ENCODE results near the gene RARA.
A peak's percentile ranks its signal among the peaks of the same experiment; 100 is the strongest.

The RARA gene

GRCh38 chr17:40346765-40347158, 37.8 kb downstream of the RARA start:
- H3K4me3 ChIP-seq (ENCODE audit: low read length) = no peak overlapping the region
- H3K9ac ChIP-seq (ENCODE audit: low read length) = peak overlapping the region; percentile 40
- H3K4me1 ChIP-seq (ENCODE audit: control insufficient read depth, insufficient read depth, low read length) = peaks cover 79% of the 10 kb centered on the region

DNA sequence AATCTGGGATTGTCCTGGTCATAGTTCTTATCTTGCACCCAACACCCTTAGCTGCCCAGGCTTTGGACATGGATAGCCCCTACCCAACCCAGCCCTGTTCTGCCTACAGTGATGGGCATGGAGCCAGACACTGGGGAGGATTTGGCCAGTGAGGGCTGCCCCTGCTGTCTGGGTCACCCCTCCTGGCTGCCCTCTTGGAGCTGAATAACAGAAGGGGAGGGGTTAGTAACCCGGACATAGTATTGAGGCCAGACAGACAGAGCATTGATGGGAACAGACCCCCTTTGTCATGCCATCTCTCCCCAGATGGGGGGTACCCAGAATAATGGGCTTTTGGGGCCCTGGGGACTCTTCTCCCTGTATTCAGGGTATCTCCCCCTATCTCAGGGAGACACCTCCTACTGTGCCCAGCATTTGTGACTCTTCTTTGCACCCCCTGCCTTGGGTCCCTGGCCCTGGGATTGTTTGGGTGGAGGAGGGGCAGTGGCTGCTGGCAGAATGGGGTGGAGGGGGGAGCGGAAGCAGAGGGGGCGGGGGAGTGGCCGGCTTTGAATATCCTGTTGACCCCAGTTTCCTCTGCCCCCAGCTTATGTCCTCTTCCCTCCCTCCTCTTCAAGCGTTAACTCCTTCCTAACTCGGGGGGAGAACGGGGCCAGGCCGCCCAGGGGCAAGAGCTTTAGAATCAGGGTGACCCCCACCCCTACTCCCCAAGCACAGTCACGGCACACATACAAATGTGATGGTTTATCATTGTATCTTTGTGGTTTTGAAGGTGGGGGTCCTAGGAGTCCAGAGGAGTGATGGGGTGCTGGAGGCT, 38.5 kb downstream of the RARA start:
- H3K4me3 ChIP-seq (ENCODE audit: low read length) = no peak overlapping the region
- H3K9me3 ChIP-seq (ENCODE audit: control insufficient read depth, low read length) = no peaks in the 10 kb centered on the region
- H3K36me3 ChIP-seq (ENCODE audit: control insufficient read depth, insufficient read depth, low read length) = peaks cover 11% of the 10 kb centered on the region
- no peaks in the 10 kb centered on the region for H3K27me3 ChIP-seq (ENCODE audit: control insufficient read depth, insufficient read depth, low read length)
- peak overlapping the region; percentile 40 for H3K9ac ChIP-seq (ENCODE audit: low read length)
- H3K4me1 ChIP-seq (ENCODE audit: control insufficient read depth, insufficient read depth, low read length) = peaks cover 85% of the 10 kb centered on the region

More at GRCh38 chr17:40346765-40347158, 37.8 kb downstream of the RARA start:
- H3K36me3 ChIP-seq (ENCODE audit: control insufficient read depth, insufficient read depth, low read length) = peaks cover 3% of the 10 kb centered on the region
- H3K27me3 ChIP-seq (ENCODE audit: control insufficient read depth, insufficient read depth, low read length) = no peaks in the 10 kb centered on the region
- H3K9me3 ChIP-seq (ENCODE audit: control insufficient read depth, low read length) = no peaks in the 10 kb centered on the region

DNA sequence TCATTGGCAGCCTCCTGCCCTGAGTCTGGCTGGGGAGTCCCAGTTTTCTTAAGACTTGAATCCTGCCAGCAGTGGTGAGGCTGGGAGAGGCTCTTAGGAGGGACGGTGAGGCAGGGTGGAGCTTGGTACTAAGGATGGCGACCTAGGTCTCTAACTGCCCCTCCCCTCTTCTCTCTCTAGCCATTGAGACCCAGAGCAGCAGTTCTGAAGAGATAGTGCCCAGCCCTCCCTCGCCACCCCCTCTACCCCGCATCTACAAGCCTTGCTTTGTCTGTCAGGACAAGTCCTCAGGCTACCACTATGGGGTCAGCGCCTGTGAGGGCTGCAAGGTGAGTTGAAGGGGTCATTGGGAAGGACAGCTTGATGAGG, 39.1 kb downstream of the RARA start:
- Histone ChIP-seq H3K9me3 (ENCODE audit: control insufficient read depth, low read length) (no peaks in the 10 kb centered on the region), H3K9ac (ENCODE audit: low read length) (peak overlapping the region; percentile 37), H3K4me3 (ENCODE audit: low read length) (no peak overlapping the region), H3K4me1 (ENCODE audit: control insufficient read depth, insufficient read depth, low read length) (peaks cover 81% of the 10 kb centered on the region), H3K36me3 (ENCODE audit: control insufficient read depth, insufficient read depth, low read length) (peaks cover 11% of the 10 kb centered on the region), H3K27me3 (ENCODE audit: control insufficient read depth, insufficient read depth, low read length) (no peaks in the 10 kb centered on the region)

DNA sequence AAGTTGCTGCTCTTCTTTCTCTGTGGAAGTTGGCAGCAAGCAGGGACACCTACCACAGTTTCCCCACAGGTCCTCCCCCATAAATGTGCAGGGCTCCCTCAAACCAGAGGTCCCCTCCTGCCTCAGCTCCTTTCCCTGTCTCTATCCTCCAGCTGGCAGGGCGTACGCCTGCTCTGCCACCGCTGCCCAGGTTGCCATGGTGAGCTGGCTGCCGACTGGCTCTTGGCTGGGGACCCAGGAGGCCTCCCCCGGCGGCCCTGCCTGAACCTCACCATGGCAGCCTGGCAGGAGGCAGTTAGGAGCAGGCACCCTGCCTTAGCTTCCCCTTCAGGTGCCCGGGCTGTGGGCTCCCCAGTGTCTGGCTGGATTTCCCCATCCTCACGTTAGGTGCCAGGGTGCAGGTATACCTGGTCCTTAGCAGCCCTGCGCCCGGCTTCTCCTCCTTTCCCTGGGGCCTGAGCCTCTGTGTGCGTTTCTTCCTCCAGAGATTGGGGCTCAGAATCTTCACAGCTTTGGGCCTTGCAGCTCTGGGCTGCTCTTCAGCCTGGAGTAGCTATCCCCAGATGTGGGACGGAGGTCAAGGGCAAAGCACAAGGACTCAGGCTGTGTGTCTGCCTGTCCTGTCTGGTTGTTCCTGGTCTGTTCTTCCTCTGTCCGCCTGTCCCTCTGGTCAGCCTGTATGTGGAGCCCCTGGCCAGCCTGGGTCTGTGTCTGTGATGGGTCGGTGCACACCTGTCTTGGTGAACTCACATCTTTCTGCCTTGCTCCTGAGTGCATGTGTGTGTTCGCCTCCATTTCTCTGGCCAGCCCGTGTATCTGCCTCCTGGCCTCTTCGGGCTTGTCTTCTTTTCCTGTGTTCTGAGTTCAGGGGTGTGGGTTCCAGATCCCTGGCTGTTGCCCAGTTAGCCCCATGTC, 39.8 kb downstream of the RARA start:
- H3K27me3 ChIP-seq (ENCODE audit: control insufficient read depth, insufficient read depth, low read length) = no peaks in the 10 kb centered on the region
- H3K4me1 ChIP-seq (ENCODE audit: control insufficient read depth, insufficient read depth, low read length) = peaks cover 78% of the 10 kb centered on the region
- H3K4me3 ChIP-seq (ENCODE audit: low read length) = no peak overlapping the region
- H3K36me3 ChIP-seq (ENCODE audit: control insufficient read depth, insufficient read depth, low read length) = peaks cover 11% of the 10 kb centered on the region
- H3K9ac ChIP-seq (ENCODE audit: low read length) = peak overlapping the region; percentile 37
- no peaks in the 10 kb centered on the region for H3K9me3 ChIP-seq (ENCODE audit: control insufficient read depth, low read length)

- Histone ChIP-seq H3K9me3 (ENCODE audit: control insufficient read depth, low read length) (no peaks in the 10 kb centered on the region), H3K4me1 (ENCODE audit: control insufficient read depth, insufficient read depth, low read length) (peaks cover 71% of the 10 kb centered on the region), H3K27me3 (ENCODE audit: control insufficient read depth, insufficient read depth, low read length) (no peaks in the 10 kb centered on the region), H3K9ac (ENCODE audit: low read length) (peak overlapping the region; percentile 3), H3K36me3 (ENCODE audit: control insufficient read depth, insufficient read depth, low read length) (peaks cover 11% of the 10 kb centered on the region), H3K4me3 (ENCODE audit: low read length) (no peak overlapping the region)
These were observed 40.5 kb downstream of the RARA start for GRCh38 chr17:40349477-40349894.

- no peaks in the 10 kb centered on the region for H3K27me3 ChIP-seq (ENCODE audit: control insufficient read depth, insufficient read depth, low read length)
- no peak overlapping the region for H3K4me3 ChIP-seq (ENCODE audit: low read length)
- H3K36me3 ChIP-seq (ENCODE audit: control insufficient read depth, insufficient read depth, low read length) = peaks cover 11% of the 10 kb centered on the region
- H3K9ac ChIP-seq (ENCODE audit: low read length) = no peak overlapping the region
- H3K4me1 ChIP-seq (ENCODE audit: control insufficient read depth, insufficient read depth, low read length) = peaks cover 70% of the 10 kb centered on the region
- no peaks in the 10 kb centered on the region for H3K9me3 ChIP-seq (ENCODE audit: control insufficient read depth, low read length)
These were observed 41.1 kb downstream of the RARA start for GRCh38 chr17:40349895-40350688.

- no peak overlapping the region for H3K4me3 ChIP-seq (ENCODE audit: low read length)
- no peak overlapping the region for H3K9ac ChIP-seq (ENCODE audit: low read length)
- H3K9me3 ChIP-seq (ENCODE audit: control insufficient read depth, low read length) = no peaks in the 10 kb centered on the region
- H3K36me3 ChIP-seq (ENCODE audit: control insufficient read depth, insufficient read depth, low read length) = peaks cover 17% of the 10 kb centered on the region
- peaks cover 62% of the 10 kb centered on the region for H3K4me1 ChIP-seq (ENCODE audit: control insufficient read depth, insufficient read depth, low read length)
- no peaks in the 10 kb centered on the region for H3K27me3 ChIP-seq (ENCODE audit: control insufficient read depth, insufficient read depth, low read length)
These were observed 41.8 kb downstream of the RARA start for GRCh38 chr17:40350689-40351358.

DNA sequence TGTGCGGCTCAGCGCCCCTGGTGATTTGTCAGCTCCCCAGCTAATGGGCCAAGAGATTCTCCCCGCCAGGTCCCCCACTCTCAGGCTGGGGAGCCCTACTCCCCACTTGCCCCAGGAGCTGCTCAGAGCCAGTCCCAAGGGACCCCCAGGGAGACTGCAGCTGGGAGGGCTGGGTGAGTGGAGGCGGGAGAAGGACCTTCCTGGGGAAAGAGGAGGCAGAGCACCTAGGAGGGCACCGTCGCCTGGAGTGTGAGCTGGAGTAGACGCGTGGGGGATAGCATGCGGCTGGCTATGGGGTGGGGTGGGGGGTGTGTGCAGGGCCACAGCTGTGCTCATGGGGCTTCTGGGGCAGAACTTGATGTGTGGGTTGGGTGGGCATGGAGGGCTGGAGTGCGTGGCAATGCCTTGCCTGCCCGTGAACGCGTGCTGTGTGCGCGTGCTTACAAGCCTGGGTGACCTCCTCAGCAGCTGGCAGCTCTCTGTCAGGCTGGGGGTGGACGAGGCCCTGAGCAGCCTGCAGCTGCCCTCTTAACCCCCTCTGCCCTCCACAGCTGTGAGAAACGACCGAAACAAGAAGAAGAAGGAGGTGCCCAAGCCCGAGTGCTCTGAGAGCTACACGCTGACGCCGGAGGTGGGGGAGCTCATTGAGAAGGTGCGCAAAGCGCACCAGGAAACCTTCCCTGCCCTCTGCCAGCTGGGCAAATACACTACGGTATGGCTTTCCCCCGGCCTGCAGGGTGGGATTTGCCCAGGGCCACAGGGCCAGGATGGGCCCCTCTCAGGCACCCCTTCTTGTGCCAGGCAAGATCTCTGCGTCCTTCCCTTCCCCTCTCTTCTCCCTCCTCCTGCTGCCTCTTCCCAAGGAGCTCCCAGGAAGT, 42.6 kb downstream of the RARA start:
- H3K36me3 ChIP-seq (ENCODE audit: control insufficient read depth, insufficient read depth, low read length) = peaks cover 17% of the 10 kb centered on the region

DNA sequence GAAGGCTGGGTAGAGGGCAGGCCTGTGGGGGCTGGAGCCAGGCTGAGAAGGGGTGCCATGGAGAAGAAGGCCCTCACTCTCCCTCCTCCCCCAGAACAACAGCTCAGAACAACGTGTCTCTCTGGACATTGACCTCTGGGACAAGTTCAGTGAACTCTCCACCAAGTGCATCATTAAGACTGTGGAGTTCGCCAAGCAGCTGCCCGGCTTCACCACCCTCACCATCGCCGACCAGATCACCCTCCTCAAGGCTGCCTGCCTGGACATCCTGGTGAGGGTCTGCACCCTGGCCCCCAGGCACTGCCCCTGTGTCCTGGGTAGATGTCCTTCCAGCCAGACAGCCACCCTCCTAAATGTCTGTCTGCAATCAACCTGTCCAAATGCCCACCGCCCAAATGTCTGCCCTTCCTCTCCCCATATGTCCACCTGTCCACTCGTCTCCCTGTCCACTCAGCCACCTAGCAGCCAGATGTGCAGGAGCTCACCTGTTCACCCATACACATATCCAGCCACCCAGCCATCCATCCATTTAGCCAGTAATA, 43.3 kb downstream of the RARA start:
- Histone ChIP-seq H3K36me3 (ENCODE audit: control insufficient read depth, insufficient read depth, low read length) (peaks cover 17% of the 10 kb centered on the region), H3K9ac (ENCODE audit: low read length) (no peak overlapping the region), H3K27me3 (ENCODE audit: control insufficient read depth, insufficient read depth, low read length) (no peaks in the 10 kb centered on the region), H3K9me3 (ENCODE audit: control insufficient read depth, low read length) (no peaks in the 10 kb centered on the region), H3K4me1 (ENCODE audit: control insufficient read depth, insufficient read depth, low read length) (peaks cover 48% of the 10 kb centered on the region), H3K4me3 (ENCODE audit: low read length) (no peak overlapping the region)

More for the DNA sequence above, 42.6 kb downstream of the RARA start:
- peaks cover 55% of the 10 kb centered on the region for H3K4me1 ChIP-seq (ENCODE audit: control insufficient read depth, insufficient read depth, low read length)
- no peak overlapping the region for H3K4me3 ChIP-seq (ENCODE audit: low read length)
- no peaks in the 10 kb centered on the region for H3K9me3 ChIP-seq (ENCODE audit: control insufficient read depth, low read length)
- no peak overlapping the region for H3K9ac ChIP-seq (ENCODE audit: low read length)
- H3K27me3 ChIP-seq (ENCODE audit: control insufficient read depth, insufficient read depth, low read length) = no peaks in the 10 kb centered on the region

- Histone ChIP-seq H3K9me3 (ENCODE audit: control insufficient read depth, low read length) (no peaks in the 10 kb centered on the region), H3K4me3 (ENCODE audit: low read length) (no peak overlapping the region), H3K27me3 (ENCODE audit: control insufficient read depth, insufficient read depth, low read length) (no peaks in the 10 kb centered on the region), H3K36me3 (ENCODE audit: control insufficient read depth, insufficient read depth, low read length) (peaks cover 17% of the 10 kb centered on the region), H3K4me1 (ENCODE audit: control insufficient read depth, insufficient read depth, low read length) (peaks cover 42% of the 10 kb centered on the region), H3K9ac (ENCODE audit: low read length) (no peak overlapping the region)
These were observed 43.9 kb downstream of the RARA start for GRCh38 chr17:40352779-40353394.

Measured in mucosa of stomach (tissue), 1 donor.